Measurements from ENCODE around the gene SNX30.
A peak's percentile ranks its signal among the peaks of the same experiment; 100 is the strongest.

The SNX30 gene

GRCh38 chr9:112822618-112823017 is 72.1 kb downstream of the SNX30 start:
- DNase-seq (ENCODE audit: low spot score): no peak

- DNase-seq (ENCODE audit: low spot score): no peak
Observed at GRCh38 chr9:112823257-112823656, 72.7 kb downstream of the SNX30 start.

DNA sequence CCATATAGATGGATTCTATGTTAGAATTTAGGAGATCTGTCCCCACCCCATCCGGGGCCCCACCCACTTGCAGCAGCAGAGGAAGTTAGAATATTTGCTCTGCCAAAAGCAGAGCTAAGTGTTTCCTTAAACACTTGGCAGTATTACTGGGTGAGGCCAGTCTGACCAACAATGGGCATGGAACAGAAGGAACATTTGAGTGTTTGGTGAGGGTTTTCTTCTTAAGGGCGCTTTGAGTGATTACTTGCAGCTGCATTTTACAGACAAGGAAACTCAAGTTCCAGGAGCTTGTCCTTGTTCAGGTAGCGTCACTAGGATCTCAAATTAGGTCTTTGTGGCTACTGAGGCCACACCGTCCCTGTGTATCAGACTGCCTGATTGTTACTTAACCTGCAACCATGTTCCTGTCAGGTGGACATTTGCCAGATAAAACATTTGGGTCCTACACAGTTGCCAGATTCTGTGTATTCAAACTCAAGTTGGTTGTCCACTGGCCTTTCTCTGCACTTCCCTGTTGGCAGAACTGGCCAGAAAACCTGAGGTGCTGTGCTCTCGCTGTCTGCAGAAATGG is 80.8 kb downstream of the SNX30 start:
- no peak for DNase-seq (ENCODE audit: low spot score)

DNA sequence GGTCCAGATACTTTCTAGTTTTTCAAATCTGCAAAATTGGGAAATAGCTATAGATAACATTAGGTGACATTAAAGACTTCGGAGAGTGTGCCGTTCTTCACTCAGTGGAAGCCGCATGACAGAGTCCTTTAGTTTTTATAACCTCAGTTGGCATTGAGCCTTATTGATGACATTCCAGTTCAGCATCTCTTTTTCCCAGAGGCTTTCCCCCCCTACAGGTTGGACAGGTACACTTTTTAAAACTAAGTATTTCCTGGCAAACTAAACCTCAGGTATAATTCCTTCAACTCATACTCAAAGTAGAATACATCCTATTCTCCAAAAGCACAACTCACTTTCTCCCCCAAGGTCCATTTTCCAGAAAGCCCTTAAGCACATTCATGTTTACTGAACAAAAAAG is 81.4 kb downstream of the SNX30 start:
- no peak for DNase-seq (ENCODE audit: low spot score)

- no peak for DNase-seq (ENCODE audit: low spot score)
Observed at GRCh38 chr9:112833081-112833480, 82.5 kb downstream of the SNX30 start.

DNA sequence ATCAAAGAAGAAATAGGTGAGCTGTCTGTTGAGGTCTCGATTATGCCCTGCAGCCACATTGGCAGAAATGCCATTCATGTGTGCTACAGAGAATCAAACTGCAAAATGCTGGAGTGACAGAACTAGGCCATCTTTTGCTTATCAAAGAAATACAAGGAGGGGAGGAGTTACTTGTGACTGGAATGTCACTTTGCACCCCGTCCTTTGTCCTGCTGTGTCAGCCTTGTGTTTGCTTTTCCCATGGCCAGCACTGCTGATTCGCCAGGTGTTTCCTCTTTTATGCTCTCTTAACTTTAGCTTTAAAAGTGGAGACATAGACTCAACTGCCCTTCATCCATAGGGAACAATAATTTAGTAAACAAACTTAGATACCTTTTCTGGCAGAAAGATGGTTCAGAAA is 85.8 kb downstream of the SNX30 start:
- DNase-seq (ENCODE audit: low spot score): no peak

DNA sequence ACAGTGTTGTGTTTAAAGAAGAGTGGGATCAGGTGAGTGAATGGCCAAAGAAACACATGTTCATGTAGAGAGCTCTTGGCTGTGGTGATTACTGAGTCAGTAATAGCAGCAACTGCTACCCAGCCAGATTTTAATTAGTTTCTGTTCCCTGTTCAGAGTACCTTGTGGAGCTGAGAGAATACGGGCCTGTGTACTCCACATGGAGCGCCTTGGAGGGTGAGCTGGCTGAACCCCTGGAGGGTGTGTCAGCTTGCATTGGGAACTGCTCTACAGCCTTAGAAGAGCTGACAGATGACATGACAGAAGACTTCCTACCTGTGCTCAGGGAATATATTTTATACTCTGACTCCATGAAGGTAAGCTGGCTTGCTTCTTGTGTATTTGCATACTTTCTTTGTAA is 87.8 kb downstream of the SNX30 start:
- no peak for DNase-seq (ENCODE audit: low spot score)

GRCh38 chr9:112839331-112839730 is 88.8 kb downstream of the SNX30 start:
- no peak for DNase-seq (ENCODE audit: low spot score)

- peak; percentile 55 for DNase-seq (ENCODE audit: low spot score)
Observed at GRCh38 chr9:112841261-112841660, 90.7 kb downstream of the SNX30 start.

GRCh38 chr9:112842555-112842954 is 92.0 kb downstream of the SNX30 start:
- no peak for DNase-seq (ENCODE audit: low spot score)

DNA sequence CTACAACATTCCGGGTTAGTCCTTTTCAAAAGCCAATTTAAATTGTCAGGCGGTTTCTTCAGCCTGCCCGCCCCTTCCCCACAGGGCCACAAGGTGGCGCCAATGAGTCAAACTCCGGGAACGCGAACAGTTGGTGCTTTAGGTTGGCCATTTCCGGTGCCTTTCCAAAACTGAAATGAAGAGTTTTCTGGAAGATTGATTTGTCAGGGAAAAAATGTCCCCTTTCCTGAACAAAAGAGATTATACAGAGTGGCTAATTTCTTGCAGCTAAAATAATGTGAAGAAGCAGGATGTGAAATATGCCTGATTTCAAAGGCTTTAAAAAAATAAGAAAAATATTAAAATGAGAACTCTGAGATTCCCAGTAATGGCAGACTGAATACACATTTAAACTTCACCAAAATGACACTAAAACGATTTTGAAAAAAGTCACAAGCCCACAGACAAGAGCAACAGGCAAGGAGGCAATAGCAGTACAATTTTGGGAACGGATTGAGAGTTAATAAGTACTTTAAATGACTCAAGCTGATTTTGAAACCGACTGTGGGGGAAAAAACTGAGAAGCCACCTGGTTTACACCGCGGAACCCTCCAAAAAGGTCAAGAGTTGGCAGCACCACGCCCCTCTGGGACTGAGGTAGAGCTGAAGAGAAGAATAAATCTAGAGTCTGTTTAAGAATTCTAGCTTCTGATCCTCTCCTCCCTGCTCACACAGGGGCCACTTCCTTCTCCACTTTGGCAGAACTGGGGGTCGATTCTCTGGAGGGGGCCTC is 94.4 kb downstream of the SNX30 start:
- peak; percentile 45 for DNase-seq (ENCODE audit: low spot score)

DNA sequence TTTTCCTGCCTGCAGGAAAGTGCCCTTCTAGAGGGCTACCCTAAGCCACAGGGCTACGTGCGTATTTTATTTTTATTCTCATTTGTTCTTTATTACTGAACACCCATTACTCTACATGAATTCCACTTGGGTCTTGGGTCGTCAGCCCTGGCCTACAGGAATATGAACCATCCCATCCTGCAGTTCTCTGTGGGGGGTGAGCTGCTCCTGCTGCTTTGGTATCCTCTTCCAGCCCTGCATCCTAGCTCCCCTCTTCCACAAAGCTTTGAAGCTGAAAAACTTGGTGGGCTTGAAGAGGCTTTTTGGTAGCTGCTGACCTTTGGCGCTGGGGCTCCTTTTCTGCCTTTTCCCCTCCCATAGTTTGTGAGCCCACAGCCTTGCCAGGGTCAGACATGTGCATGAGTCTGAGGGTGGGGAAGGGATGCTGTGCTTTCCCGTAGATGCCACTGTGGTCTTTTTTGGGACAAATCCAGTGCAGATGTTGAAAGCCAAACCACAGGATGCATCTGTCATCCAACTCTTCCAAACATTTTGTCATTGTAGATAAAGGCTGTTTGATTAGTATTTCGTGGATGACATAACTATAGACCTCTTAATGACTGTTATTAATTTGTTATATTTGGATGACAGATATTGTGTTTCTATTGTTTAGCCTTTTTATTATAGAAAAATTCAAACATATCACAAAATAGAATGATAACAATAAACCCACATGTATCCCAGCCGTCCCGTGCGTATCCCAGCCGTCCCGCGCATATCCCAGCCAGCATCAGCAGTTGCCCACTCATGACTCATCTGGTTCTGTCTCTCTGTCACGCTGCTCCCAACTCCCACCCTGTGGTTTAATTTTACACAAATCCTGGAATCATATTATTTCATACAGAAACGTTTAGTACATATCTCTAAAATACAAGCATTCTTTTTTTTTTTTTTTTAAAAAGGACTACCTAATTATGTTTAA is 96.2 kb downstream of the SNX30 start:
- DNase-seq (ENCODE audit: low spot score): no peak

DNA sequence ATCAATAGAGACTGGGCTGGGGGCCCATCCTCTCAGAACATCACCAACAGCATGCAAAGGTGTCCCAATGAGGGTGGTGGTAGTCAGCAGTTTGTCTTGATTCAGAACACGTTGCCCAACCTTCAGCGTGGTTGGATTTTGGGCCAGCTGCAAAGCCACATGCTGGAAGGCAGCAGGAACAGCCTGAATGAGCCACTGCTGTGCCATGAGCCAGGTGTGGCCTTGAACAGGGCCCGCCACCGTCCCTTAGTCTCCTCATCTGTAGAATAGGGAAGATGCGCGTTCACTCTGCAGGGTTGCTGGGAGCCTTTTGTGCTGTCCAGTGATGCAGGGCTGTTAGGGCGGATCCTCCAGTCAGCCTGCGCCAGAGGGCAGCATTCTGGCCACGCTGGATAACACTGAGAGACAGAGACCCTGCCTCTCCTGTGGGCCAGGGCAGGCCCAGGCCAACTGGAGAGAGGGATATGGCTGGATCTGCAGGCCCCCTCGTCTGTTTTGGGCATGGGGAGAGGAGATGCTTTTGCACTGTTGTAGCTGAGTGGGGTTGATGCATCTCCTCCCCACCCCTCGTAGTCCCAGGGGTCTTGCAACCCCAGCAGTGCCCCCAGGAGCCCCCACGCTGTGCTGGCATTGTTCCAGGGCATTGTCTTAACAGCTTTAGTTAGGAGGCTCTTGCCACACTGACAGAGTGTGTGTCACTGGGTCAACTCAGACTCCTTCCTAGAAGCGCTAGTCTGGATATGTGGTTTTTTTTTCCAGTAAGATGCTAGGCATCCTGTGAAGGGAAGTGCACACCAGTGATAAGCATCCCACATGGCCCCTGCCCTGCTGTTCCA is 98.0 kb downstream of the SNX30 start:
- no peak for DNase-seq (ENCODE audit: low spot score)

DNA sequence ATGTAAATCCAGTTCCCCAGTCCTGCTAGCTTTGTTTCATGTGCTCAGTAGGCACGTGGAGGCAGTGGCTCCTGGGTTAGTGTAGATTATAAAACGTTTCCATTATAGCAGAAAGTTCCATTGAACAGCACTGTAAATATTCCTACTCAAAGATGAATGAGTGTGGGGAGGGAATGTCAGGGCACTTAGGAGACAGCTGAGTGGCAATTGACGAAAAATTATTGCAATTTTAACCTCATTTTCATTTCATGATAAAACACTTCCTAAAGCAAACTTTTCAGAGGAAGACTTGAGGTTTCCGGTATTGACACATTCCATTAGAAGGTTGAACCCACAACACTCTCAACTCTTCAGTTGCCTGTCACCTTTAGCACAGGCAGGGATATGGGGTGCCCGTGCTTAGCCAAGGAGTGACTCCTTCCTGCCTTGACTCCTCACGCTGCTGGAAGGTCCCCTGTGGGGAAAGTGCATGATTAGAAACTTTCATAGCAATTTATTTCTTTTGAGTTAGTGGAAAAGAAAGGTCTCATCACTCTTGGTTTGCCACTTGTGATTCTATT is 98.9 kb downstream of the SNX30 start:
- DNase-seq (ENCODE audit: low spot score): no peak

- no peak for DNase-seq (ENCODE audit: low spot score)
Observed at GRCh38 chr9:112850840-112851239, 100.3 kb downstream of the SNX30 start.

- peak; percentile 86 for DNase-seq (ENCODE audit: low spot score)
Observed at GRCh38 chr9:112852741-112853504, 102.4 kb downstream of the SNX30 start.

DNA sequence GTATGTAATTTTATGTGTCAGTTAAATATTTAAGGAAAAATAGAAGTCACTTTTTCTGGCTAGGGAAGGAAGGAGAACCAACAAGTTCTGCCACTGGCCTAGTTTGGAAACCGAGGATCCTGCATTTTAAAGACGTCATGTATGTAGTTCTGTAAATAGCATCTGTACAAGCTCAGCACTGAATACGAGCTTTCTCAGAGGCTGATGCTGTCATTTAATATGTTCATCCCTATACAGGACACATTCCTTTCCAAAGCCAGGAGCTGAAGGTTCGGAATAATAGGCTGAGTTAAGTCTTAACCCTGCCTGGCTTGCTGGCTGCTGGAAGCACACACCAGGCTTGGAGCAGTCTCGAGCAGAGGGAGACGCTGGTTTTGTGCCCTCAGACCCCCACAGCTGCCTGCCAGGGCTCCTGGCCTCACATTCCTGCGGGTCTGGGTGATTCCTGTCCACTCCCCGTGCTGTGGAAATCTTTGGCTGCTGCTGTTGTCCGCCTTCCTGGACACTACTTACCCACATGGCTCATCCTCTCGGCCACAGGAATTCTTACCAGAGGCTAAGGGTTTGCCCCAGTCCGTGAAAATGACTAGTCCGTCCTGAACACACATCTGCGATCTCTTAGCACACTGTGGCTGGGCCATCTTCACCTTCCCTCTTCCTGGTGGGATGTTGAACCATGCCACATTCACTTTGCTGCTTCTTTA is 103.5 kb downstream of the SNX30 start:
- DNase-seq (ENCODE audit: low spot score): no peak

DNA sequence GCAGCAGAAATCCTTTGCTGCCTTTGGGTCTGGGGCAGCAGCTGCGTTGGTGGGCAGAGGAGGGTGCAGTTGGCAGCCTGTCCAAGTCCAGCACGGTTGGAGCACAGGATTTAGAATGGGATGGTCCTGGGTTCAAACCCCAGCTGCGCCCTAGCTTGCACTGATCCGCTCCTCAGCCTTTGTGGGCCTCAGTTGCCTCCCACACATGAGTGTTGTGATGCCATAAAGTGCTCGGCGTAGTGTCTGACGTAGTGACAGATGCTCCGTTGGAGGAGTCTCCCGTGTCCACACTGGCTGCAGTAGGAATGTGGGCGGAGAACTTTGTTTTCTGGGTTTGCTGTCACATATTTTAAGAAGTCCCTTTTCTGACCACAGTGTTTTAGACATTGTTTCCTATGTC is 104.1 kb downstream of the SNX30 start:
- no peak for DNase-seq (ENCODE audit: low spot score)

GRCh38 chr9:112856200-112856599 is 105.6 kb downstream of the SNX30 start:
- no peak for DNase-seq (ENCODE audit: low spot score)

DNA sequence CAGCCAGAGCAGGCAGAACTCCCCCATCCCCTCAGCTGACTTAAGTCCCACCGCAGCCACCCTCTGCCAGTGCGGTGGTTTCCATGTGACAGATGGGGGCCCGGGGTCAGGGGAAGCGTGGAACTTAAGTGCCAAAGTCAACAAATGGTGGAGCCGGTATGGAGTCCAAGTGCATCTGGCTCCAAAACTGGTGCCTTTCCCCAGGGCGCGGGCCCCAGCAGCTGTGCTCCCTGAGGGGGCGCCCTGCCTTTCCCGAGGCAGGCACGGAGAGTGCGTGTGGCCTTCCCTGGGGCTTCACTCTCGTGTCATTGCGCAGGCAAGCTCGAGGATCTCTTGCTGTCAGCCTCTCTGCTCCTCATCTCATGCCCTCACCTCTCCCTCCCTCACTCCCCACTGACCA is 106.3 kb downstream of the SNX30 start:
- no peak for DNase-seq (ENCODE audit: low spot score)
